T-helper 1 cell treated with Interleukin-12 subunit alpha and Interleukin-12 subunit beta and Interleukin-4 antibody, amounts not matched to agents 30 μg/mL and 1 μg/mL, for 36 hours (primary cell): ENCODE measurements around the gene PDE6H.

Experiments used
- H3K27ac Mint-ChIP-seq: one replicate; pipeline ENCODE4 v1.8.0; 2021; ENCODE audit warnings: mild to moderate bottlenecking, mixed read lengths
- H3K27me3 Mint-ChIP-seq: one replicate; pipeline ENCODE4 v1.8.0; 2021; ENCODE audit warnings: low read depth, mixed read lengths
- H3K36me3 Mint-ChIP-seq: one replicate; pipeline ENCODE4 v1.8.0; 2021; ENCODE audit warnings: low read depth, mixed read lengths
- H3K4me1 Mint-ChIP-seq: one replicate; pipeline ENCODE4 v1.8.0; 2021; ENCODE audit warnings: low read depth, mixed read lengths
- H3K4me3 Mint-ChIP-seq: one replicate; pipeline ENCODE4 v1.8.0; 2021; ENCODE audit warnings: mild to moderate bottlenecking, moderate library complexity, mixed read lengths
- H3K9me3 Mint-ChIP-seq: one replicate; pipeline ENCODE4 v1.8.0; 2021; ENCODE audit warnings: mixed read lengths

PDE6H gene

GRCh38 chr12:14970473-14970872 is 2.4 kb upstream of the PDE6H start:
- H3K9me3 Mint-ChIP-seq = no peaks in the 10 kb centered on the region
- no peak overlapping the region for H3K27ac Mint-ChIP-seq
- no peaks in the 10 kb centered on the region for H3K36me3 Mint-ChIP-seq
- H3K4me1 Mint-ChIP-seq = peaks cover 4% of the 10 kb centered on the region
- H3K4me3 Mint-ChIP-seq = no peak overlapping the region
- peaks cover 3% of the 10 kb centered on the region for H3K27me3 Mint-ChIP-seq

GRCh38 chr12:14974633-14975032 is 1.8 kb downstream of the PDE6H start:
- no peaks in the 10 kb centered on the region for H3K27me3 Mint-ChIP-seq
- H3K4me3 Mint-ChIP-seq = no peak overlapping the region
- H3K36me3 Mint-ChIP-seq = no peaks in the 10 kb centered on the region
- H3K4me1 Mint-ChIP-seq = peaks cover 18% of the 10 kb centered on the region
- no peak overlapping the region for H3K27ac Mint-ChIP-seq
- no peaks in the 10 kb centered on the region for H3K9me3 Mint-ChIP-seq

GRCh38 chr12:14975457-14975856 is 2.6 kb downstream of the PDE6H start:
- no peaks in the 10 kb centered on the region for H3K36me3 Mint-ChIP-seq
- H3K4me3 Mint-ChIP-seq = no peak overlapping the region
- no peaks in the 10 kb centered on the region for H3K9me3 Mint-ChIP-seq
- peaks cover 23% of the 10 kb centered on the region for H3K4me1 Mint-ChIP-seq
- no peak overlapping the region for H3K27ac Mint-ChIP-seq
- no peaks in the 10 kb centered on the region for H3K27me3 Mint-ChIP-seq

GRCh38 chr12:14976658-14977057 is 3.8 kb downstream of the PDE6H start:
- peaks cover 1% of the 10 kb centered on the region for H3K36me3 Mint-ChIP-seq
- H3K9me3 Mint-ChIP-seq = no peaks in the 10 kb centered on the region
- no peaks in the 10 kb centered on the region for H3K27me3 Mint-ChIP-seq
- no peak overlapping the region for H3K4me3 Mint-ChIP-seq
- peaks cover 32% of the 10 kb centered on the region for H3K4me1 Mint-ChIP-seq
- H3K27ac Mint-ChIP-seq = no peak overlapping the region

GRCh38 chr12:14979468-14979867 is 6.6 kb downstream of the PDE6H start:
- Mint-ChIP-seq H3K9me3 (no peaks in the 10 kb centered on the region), H3K27ac (no peak overlapping the region), H3K36me3 (peaks cover 1% of the 10 kb centered on the region), H3K27me3 (no peaks in the 10 kb centered on the region), H3K4me1 (peaks cover 42% of the 10 kb centered on the region), H3K4me3 (no peak overlapping the region)

- Mint-ChIP-seq H3K27me3 (no peaks in the 10 kb centered on the region), H3K4me1 (peaks cover 45% of the 10 kb centered on the region), H3K36me3 (peaks cover 1% of the 10 kb centered on the region), H3K27ac (no peak overlapping the region), H3K9me3 (no peaks in the 10 kb centered on the region), H3K4me3 (no peak overlapping the region)
These were observed 8.2 kb downstream of the PDE6H start for GRCh38 chr12:14981049-14981448.

- H3K36me3 Mint-ChIP-seq = peaks cover 1% of the 10 kb centered on the region
- no peaks in the 10 kb centered on the region for H3K9me3 Mint-ChIP-seq
- no peak overlapping the region for H3K4me3 Mint-ChIP-seq
- H3K4me1 Mint-ChIP-seq = peaks cover 45% of the 10 kb centered on the region
- H3K27me3 Mint-ChIP-seq = no peaks in the 10 kb centered on the region
- H3K27ac Mint-ChIP-seq = peak overlapping the region; percentile 62
These were observed 9.7 kb downstream of the PDE6H start for GRCh38 chr12:14982562-14982961.

GRCh38 chr12:14982991-14983390 is 10.1 kb downstream of the PDE6H start:
- H3K4me1 Mint-ChIP-seq = peaks cover 44% of the 10 kb centered on the region
- no peak overlapping the region for H3K4me3 Mint-ChIP-seq
- H3K27me3 Mint-ChIP-seq = no peaks in the 10 kb centered on the region
- peak overlapping the region; percentile 62 for H3K27ac Mint-ChIP-seq
- peaks cover 1% of the 10 kb centered on the region for H3K36me3 Mint-ChIP-seq
- no peaks in the 10 kb centered on the region for H3K9me3 Mint-ChIP-seq

GRCh38 chr12:14984036-14984435 is 11.2 kb downstream of the PDE6H start:
- H3K4me1 Mint-ChIP-seq = peaks cover 35% of the 10 kb centered on the region
- no peaks in the 10 kb centered on the region for H3K27me3 Mint-ChIP-seq
- H3K36me3 Mint-ChIP-seq = peaks cover 1% of the 10 kb centered on the region
- H3K27ac Mint-ChIP-seq = no peak overlapping the region
- no peaks in the 10 kb centered on the region for H3K9me3 Mint-ChIP-seq
- no peak overlapping the region for H3K4me3 Mint-ChIP-seq

- Mint-ChIP-seq H3K36me3 (peaks cover 1% of the 10 kb centered on the region), H3K9me3 (no peaks in the 10 kb centered on the region), H3K27ac (no peak overlapping the region), H3K4me1 (peaks cover 27% of the 10 kb centered on the region), H3K4me3 (no peak overlapping the region), H3K27me3 (no peaks in the 10 kb centered on the region)
These were observed 12.0 kb downstream of the PDE6H start for GRCh38 chr12:14984766-14985285.

GRCh38 chr12:14986449-14986848 is 13.6 kb downstream of the PDE6H start:
- Mint-ChIP-seq H3K27me3 (no peaks in the 10 kb centered on the region), H3K36me3 (no peaks in the 10 kb centered on the region), H3K27ac (no peak overlapping the region), H3K4me1 (peaks cover 17% of the 10 kb centered on the region), H3K4me3 (no peak overlapping the region), H3K9me3 (peaks cover 11% of the 10 kb centered on the region)

GRCh38 chr12:14988035-14988434 is 15.2 kb downstream of the PDE6H start:
- Mint-ChIP-seq H3K27ac (no peak overlapping the region), H3K9me3 (peaks cover 12% of the 10 kb centered on the region), H3K4me1 (peaks cover 9% of the 10 kb centered on the region), H3K36me3 (no peaks in the 10 kb centered on the region), H3K27me3 (no peaks in the 10 kb centered on the region), H3K4me3 (no peak overlapping the region)

- Mint-ChIP-seq H3K4me3 (no peak overlapping the region), H3K27me3 (no peaks in the 10 kb centered on the region), H3K36me3 (no peaks in the 10 kb centered on the region), H3K4me1 (peaks cover 12% of the 10 kb centered on the region), H3K27ac (no peak overlapping the region), H3K9me3 (peaks cover 12% of the 10 kb centered on the region)
These were observed 16.9 kb downstream of the PDE6H start for GRCh38 chr12:14989790-14990189.

- Mint-ChIP-seq H3K4me1 (peaks cover 16% of the 10 kb centered on the region), H3K36me3 (no peaks in the 10 kb centered on the region), H3K9me3 (peaks cover 12% of the 10 kb centered on the region), H3K4me3 (no peak overlapping the region), H3K27ac (no peak overlapping the region), H3K27me3 (no peaks in the 10 kb centered on the region)
These were observed 18.2 kb downstream of the PDE6H start for GRCh38 chr12:14991069-14991468.

GRCh38 chr12:14992673-14993072 is 19.8 kb downstream of the PDE6H start:
- Mint-ChIP-seq H3K27me3 (peaks cover 5% of the 10 kb centered on the region), H3K36me3 (no peaks in the 10 kb centered on the region), H3K4me1 (peaks cover 16% of the 10 kb centered on the region), H3K27ac (no peak overlapping the region), H3K4me3 (no peak overlapping the region), H3K9me3 (peaks cover 12% of the 10 kb centered on the region)

GRCh38 chr12:14993117-14993516 is 20.3 kb downstream of the PDE6H start:
- Mint-ChIP-seq H3K27ac (no peak overlapping the region), H3K4me3 (no peak overlapping the region), H3K9me3 (peaks cover 12% of the 10 kb centered on the region), H3K27me3 (peaks cover 7% of the 10 kb centered on the region), H3K4me1 (peaks cover 16% of the 10 kb centered on the region), H3K36me3 (no peaks in the 10 kb centered on the region)
